Tracheal epithelial cell (primary cell): ENCODE data around the gene PLD2. TPM values are rescaled to one million over a fixed set of nuclear protein-coding genes. Genes with fewer than 3 reads are reported as not detected.

Experiments used
- total RNA-seq: library from RNA; depleted of rRNA; stranded (reverse); fragments of >200 nt; gene quantifications from 2 replicates; pipeline ENCODE4 v1.2.1, GENCODE V29; 2014

The PLD2 gene, protein sequence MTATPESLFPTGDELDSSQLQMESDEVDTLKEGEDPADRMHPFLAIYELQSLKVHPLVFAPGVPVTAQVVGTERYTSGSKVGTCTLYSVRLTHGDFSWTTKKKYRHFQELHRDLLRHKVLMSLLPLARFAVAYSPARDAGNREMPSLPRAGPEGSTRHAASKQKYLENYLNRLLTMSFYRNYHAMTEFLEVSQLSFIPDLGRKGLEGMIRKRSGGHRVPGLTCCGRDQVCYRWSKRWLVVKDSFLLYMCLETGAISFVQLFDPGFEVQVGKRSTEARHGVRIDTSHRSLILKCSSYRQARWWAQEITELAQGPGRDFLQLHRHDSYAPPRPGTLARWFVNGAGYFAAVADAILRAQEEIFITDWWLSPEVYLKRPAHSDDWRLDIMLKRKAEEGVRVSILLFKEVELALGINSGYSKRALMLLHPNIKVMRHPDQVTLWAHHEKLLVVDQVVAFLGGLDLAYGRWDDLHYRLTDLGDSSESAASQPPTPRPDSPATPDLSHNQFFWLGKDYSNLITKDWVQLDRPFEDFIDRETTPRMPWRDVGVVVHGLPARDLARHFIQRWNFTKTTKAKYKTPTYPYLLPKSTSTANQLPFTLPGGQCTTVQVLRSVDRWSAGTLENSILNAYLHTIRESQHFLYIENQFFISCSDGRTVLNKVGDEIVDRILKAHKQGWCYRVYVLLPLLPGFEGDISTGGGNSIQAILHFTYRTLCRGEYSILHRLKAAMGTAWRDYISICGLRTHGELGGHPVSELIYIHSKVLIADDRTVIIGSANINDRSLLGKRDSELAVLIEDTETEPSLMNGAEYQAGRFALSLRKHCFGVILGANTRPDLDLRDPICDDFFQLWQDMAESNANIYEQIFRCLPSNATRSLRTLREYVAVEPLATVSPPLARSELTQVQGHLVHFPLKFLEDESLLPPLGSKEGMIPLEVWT
- 15.3 and 25.8 TPM in 2 replicates for total RNA-seq

GRCh38 chr17:4806777-4807604 lies at the start of gene PLD2:
TSS of gene PLD2 (plus strand) at chr17:4807152. CDS start at chr17:4807773, 621 bp downstream.

DNA sequence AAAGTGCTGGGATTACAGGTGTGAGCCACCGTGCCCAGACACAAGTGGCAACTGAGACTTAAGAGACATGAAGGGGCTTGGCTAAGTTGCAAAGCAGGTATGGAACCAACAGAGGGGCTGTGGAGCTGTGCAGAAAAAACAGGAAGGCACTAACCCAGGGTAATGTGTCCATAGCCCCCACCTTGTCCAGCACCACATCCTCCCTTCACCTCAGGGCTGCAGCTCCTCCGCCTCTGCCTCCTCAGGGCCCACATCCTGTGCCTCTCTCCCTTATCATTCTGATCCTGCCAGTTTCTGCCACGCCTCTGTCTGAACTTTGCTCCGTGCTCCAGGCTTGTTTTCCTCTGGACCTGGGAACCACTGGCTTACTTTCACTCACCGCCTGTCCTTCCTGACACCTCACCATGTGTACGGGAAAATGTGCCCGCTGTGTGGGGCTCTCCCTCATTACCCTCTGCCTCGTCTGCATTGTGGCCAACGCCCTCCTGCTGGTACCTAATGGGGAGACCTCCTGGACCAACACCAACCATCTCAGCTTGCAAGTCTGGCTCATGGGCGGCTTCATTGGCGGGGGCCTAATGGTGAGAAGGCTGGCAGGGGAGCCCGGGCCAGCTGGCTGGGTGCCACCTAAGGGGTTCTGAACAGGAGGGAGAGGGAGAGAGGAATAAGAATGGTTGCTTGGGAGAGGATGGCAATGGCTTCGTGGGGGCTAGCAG lies 35.3 kb upstream of the PLD2 start, which contains the start of gene TM4SF5:
Gene TM4SF5, plus strand, starts transcription at position 368 of the 716 bp plus-strand sequence. Its CDS starts 37 bp downstream, at position 405.

DNA sequence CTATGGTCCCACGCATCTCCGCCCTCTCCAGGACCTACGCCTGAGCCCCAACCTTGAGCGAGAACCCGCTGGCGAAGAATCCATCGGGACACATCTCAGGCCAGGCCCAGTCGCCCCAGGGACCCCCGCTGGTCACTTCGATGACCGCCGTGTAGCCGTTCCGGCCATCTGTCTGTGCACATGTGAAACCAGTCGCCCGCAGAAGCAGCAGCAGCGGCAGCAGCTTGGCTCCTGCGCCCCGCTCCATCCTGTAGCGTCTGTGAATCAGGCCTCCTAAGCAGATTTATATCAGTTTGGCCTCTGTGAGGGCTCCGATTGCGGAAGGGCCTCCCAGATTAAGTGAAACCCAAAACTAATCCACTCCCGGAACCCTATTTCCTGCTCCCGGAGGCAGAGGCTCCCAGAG lies 20.8 kb upstream of the PLD2 start, which contains the start of gene VMO1:
Gene VMO1, minus strand, starts transcription at position 259 of the 406 bp plus-strand sequence. Its CDS starts 12 bp downstream, at position 247.

DNA sequence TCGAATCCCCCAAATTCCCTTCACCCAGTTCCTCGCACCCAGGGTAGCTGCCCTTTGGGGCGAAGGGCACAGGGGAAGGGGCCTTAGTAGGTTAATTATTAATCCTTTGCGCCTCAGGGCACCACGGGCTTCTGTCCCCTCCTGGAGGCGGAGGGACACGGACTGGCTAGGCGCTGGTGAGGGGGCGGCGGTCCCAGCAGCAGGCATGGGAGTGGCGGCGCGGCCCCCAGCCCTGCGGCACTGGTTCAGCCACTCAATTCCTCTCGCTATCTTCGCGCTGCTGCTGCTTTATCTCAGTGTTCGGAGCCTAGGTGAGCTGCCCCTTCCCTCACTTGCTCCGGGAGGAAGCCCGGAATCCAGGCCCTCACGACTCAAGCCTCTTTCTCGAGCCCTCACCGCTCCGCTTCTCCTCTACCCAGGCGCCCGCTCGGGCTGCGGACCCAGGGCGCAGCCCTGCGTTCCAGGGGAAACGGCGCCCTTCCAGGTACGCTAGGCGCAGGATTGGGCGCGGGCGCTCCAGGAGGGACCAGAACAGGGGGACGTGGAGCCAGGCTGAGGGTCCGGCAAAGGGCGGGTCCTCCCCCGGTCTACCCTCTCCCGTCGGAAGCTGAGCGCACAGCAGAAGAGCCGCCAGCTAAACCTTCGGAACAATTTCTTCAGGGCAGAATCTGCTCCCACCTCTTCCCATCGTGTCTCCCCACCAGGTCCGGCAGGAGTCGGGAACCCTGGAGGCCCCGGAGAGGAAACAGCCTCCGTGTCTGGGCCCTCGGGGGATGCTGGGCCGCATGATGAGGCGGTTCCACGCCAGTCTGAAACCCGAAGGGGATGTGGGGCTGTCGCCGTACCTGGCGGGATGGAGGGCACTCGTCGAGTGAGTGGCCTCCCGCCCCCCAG lies 17.9 kb upstream of the PLD2 start, which contains the start of gene GLTPD2:
Gene GLTPD2, plus strand, starts transcription at position 158 of the 894 bp plus-strand sequence. Its CDS starts 48 bp downstream, at position 206.

GRCh38 chr17:4802228-4802627 lies 4.7 kb upstream of the PLD2 start, which contains the start of gene C17orf114:
TSS of gene C17orf114 (minus strand) at chr17:4802328.

GRCh38 chr17:4833178-4833940 lies 26.4 kb downstream of the PLD2 start, which contains the start of gene MINK1:
TSS of gene MINK1 (plus strand) at chr17:4833340. CDS start at chr17:4833584, 244 bp downstream.

Other genes with a start within 250 kb of the PLD2 start
- 2.2 and 7.7 TPM in 2 replicates for gene GGT6, start 246.6 kb upstream of the PLD2 start, total RNA-seq
- gene SMTNL2, start 222.6 kb upstream of the PLD2 start, total RNA-seq = under 0.01 TPM in 1 of 2 replicates, not detected in the other
- gene ALOX15, start 165.5 kb upstream of the PLD2 start, total RNA-seq = not detected in 2 replicates
- gene PELP1, start 103.0 kb upstream of the PLD2 start, total RNA-seq = 30.9 and 36.4 TPM in 2 replicates
- 3.1 and 5.3 TPM in 2 replicates for gene ARRB2, start 96.5 kb upstream of the PLD2 start, total RNA-seq
- 12.6 and 13.5 TPM in 2 replicates for gene MED11, start 75.7 kb upstream of the PLD2 start, total RNA-seq
- gene ZMYND15, start 67.3 kb upstream of the PLD2 start, total RNA-seq = 0.21 and 1.2 TPM in 2 replicates
- gene CXCL16, start 67.2 kb upstream of the PLD2 start, total RNA-seq = 13.9 and 42.2 TPM in 2 replicates
- gene TM4SF5, start 35.3 kb upstream of the PLD2 start, total RNA-seq = not detected in 2 replicates
- gene VMO1, start 20.8 kb upstream of the PLD2 start, total RNA-seq = 0.72 and 1.1 TPM in 2 replicates
- not detected in 2 replicates for gene GLTPD2, start 18.2 kb upstream of the PLD2 start, total RNA-seq
- gene PSMB6, start 11.0 kb upstream of the PLD2 start, total RNA-seq = 121 and 163 TPM in 2 replicates
- gene MINK1, start 26.2 kb downstream of the PLD2 start, total RNA-seq = 55.7 and 77.2 TPM in 2 replicates
- 1.7 and 2.9 TPM in 2 replicates for gene C17orf107, start 92.4 kb downstream of the PLD2 start, total RNA-seq
- gene CHRNE, start 95.9 kb downstream of the PLD2 start, total RNA-seq = 0.24 and 0.64 TPM in 2 replicates
- not detected in 2 replicates for gene GP1BA, start 125.1 kb downstream of the PLD2 start, total RNA-seq
- 65.4 and 88.4 TPM in 2 replicates for gene SLC25A11, start 132.9 kb downstream of the PLD2 start, total RNA-seq
- gene RNF167, start 133.1 kb downstream of the PLD2 start, total RNA-seq = 24.5 and 26.0 TPM in 2 replicates
- gene PFN1, start 141.4 kb downstream of the PLD2 start, total RNA-seq = 382 and 601 TPM in 2 replicates
- 1.5 and 3.9 TPM in 2 replicates for gene ENO3, start 144.0 kb downstream of the PLD2 start, total RNA-seq
- gene SPAG7, start 160.7 kb downstream of the PLD2 start, total RNA-seq = 34.7 and 38.2 TPM in 2 replicates
- 4.5 and 5.3 TPM in 2 replicates for gene CAMTA2, start 180.5 kb downstream of the PLD2 start, total RNA-seq
- gene INCA1, start 190.4 kb downstream of the PLD2 start, total RNA-seq = 0.21 TPM in 1 of 2 replicates, not detected in the other
- gene KIF1C, start 190.8 kb downstream of the PLD2 start, total RNA-seq = 103 and 111 TPM in 2 replicates
- 0.48 and 1.7 TPM in 2 replicates for gene SLC52A1, start 228.3 kb downstream of the PLD2 start, total RNA-seq